ENCODE results near the gene BRDT.

Gene BRDT

GRCh38 chr1:92038695-92039346 lies 89.6 kb downstream of the BRDT start:
- no peak for DNase-seq (ENCODE audit: extremely low read depth, low read depth)
- no peak for TF ChIP-seq CTCF (IDR thresholded peaks at IDR 0.05; ENCODE audit: low read depth, low read length)

GRCh38 chr1:92040971-92041370 lies 91.8 kb downstream of the BRDT start:
- DNase-seq (ENCODE audit: extremely low read depth, low read depth) = no peak

GRCh38 chr1:92043621-92044020 lies 94.4 kb downstream of the BRDT start:
- TF ChIP-seq CTCF (IDR thresholded peaks at IDR 0.05; ENCODE audit: low read depth, low read length) = no peak
- no peak for DNase-seq (ENCODE audit: extremely low read depth, low read depth)

More at GRCh38 chr1:92040971-92041370, 91.8 kb downstream of the BRDT start:
- no peak for TF ChIP-seq CTCF (IDR thresholded peaks at IDR 0.05; ENCODE audit: low read depth, low read length)

GRCh38 chr1:92045766-92046495 lies 96.7 kb downstream of the BRDT start:
- no peak for DNase-seq (ENCODE audit: extremely low read depth, low read depth)
- TF ChIP-seq CTCF (IDR thresholded peaks at IDR 0.05; ENCODE audit: low read depth, low read length) = no peak

- no peak for DNase-seq (ENCODE audit: extremely low read depth, low read depth)
- TF ChIP-seq CTCF (IDR thresholded peaks at IDR 0.05; ENCODE audit: low read depth, low read length) = no peak
Observed at GRCh38 chr1:92051948-92052347, 102.7 kb downstream of the BRDT start.

Data from AG09319 (cell line).